GM21528 (cell line): ENCODE data around the gene TMC8.
"Not testable (repeated sequence)": the region's sequence is repeated elsewhere in the genome, so short reads cannot be mapped to it uniquely, and the experiment has no call there.

Source experiments
- ATAC-seq: cut with Tn5 transposase; IDR thresholded peaks from one replicate; pipeline ENCODE4 v1.9.1; 2021; ENCODE audit warnings: mild to moderate bottlenecking, moderate library complexity; ENCODE audit not compliant: unreplicated experiment, low FRiP score

The TMC8 gene

GRCh38 chr17:78130437-78131101 is at the start of gene TMC8:
Gene TMC8, plus strand, starts transcription at chr17:78130771. Its CDS starts 818 bp downstream, at chr17:78131589.
- ATAC-seq = no peak

- ATAC-seq = no peak
These were observed 49.0 kb upstream of the TMC8 start for GRCh38 chr17:78081551-78081950.

- not testable (repeated sequence) for ATAC-seq
These were observed 48.2 kb upstream of the TMC8 start for GRCh38 chr17:78082355-78082872.

- ATAC-seq = no peak
These were observed 47.6 kb upstream of the TMC8 start for GRCh38 chr17:78082988-78083387.

- ATAC-seq = no peak
These were observed 43.8 kb upstream of the TMC8 start for GRCh38 chr17:78086740-78087139.

- no peak for ATAC-seq
These were observed 42.0 kb upstream of the TMC8 start for GRCh38 chr17:78088529-78088928.

GRCh38 chr17:78089576-78090281 is 40.8 kb upstream of the TMC8 start:
- no peak for ATAC-seq

GRCh38 chr17:78092794-78093324 is 37.7 kb upstream of the TMC8 start:
- ATAC-seq = no peak

- no peak for ATAC-seq
These were observed 35.5 kb upstream of the TMC8 start for GRCh38 chr17:78095035-78095434.

GRCh38 chr17:78096093-78096492 is 34.5 kb upstream of the TMC8 start:
- no peak for ATAC-seq

- ATAC-seq = no peak
These were observed 29.5 kb upstream of the TMC8 start for GRCh38 chr17:78101112-78101511.

GRCh38 chr17:78101542-78101941 is 29.0 kb upstream of the TMC8 start:
- no peak for ATAC-seq

- ATAC-seq = no peak
These were observed 27.3 kb upstream of the TMC8 start for GRCh38 chr17:78103311-78103710.

GRCh38 chr17:78104540-78104941 is 26.0 kb upstream of the TMC8 start:
- ATAC-seq = no peak

- no peak for ATAC-seq
These were observed 25.5 kb upstream of the TMC8 start for GRCh38 chr17:78105101-78105500.

- no peak for ATAC-seq
These were observed 25.0 kb upstream of the TMC8 start for GRCh38 chr17:78105551-78105950.

- no peak for ATAC-seq
These were observed 24.4 kb upstream of the TMC8 start for GRCh38 chr17:78106211-78106610.

GRCh38 chr17:78107457-78107856 is 23.1 kb upstream of the TMC8 start:
- ATAC-seq = no peak

GRCh38 chr17:78107976-78108725 is 22.4 kb upstream of the TMC8 start:
- no peak for ATAC-seq

- ATAC-seq = no peak
These were observed 21.7 kb upstream of the TMC8 start for GRCh38 chr17:78108726-78109488.

- no peak for ATAC-seq
These were observed 21.1 kb upstream of the TMC8 start for GRCh38 chr17:78109489-78109761.
